ENCODE results near the gene ADAM19.

ADAM19 gene

DNA sequence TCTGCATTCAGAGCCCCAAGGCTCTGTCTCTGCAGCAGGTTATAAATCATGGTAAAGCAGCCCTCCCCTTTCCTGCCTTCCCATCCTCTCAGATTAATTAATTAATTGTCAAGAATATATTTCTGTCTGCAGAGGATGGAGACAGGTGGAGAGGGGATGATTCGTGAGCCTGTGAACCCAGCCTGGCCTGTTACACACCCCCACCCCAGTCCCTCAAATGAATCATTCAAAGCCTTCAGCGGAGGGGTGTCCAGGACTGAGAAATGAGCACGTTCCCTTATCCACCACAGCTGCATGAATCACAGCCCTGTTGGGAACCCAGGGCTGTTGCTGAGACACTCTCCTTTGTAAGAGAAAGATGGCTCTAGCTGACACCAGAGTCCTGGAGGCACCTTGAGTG lies 59.6 kb downstream of the ADAM19 start:
- DNase-seq (ENCODE audit: low read depth), result peak; percentile 60

DNA sequence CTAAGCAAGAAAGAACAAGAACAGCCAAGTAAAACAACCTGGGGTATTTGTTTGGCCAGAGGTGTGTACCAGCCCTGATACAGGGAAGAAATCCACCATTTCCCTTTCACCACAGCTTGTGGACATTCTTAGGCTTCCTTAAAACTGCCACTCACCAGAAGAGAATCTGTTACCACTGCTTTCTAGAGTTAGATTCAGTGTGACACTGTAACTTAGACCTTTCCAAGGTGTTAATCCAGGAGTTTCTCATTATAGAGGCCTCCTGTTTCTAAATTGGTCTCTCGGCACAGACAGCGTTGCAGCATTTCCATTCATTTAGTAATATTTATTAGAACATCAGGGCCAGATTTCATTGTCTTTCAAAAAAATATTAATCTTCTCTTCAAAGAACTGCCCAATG lies 60.6 kb downstream of the ADAM19 start:
- no peak for DNase-seq (ENCODE audit: low read depth)

DNA sequence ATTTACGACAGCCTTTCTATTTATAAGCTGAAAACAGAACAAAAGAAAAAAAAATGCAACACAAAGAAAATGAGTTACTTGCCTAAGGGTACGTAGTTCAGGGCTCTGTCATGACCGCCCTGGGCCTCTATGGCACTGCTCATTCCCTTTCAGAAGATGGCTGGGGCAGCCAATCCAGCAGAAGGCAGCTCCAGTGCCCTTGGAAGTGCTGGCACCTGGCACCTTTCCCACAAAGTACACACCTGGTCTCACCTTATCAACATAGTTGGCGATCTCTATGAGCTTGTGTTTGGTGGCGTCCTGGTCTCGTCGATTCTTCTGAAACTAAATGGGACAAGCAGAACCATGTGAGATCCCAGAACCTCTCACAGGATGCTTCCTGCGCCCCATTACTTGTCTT lies 62.4 kb downstream of the ADAM19 start:
- DNase-seq (ENCODE audit: low read depth), result no peak

DNA sequence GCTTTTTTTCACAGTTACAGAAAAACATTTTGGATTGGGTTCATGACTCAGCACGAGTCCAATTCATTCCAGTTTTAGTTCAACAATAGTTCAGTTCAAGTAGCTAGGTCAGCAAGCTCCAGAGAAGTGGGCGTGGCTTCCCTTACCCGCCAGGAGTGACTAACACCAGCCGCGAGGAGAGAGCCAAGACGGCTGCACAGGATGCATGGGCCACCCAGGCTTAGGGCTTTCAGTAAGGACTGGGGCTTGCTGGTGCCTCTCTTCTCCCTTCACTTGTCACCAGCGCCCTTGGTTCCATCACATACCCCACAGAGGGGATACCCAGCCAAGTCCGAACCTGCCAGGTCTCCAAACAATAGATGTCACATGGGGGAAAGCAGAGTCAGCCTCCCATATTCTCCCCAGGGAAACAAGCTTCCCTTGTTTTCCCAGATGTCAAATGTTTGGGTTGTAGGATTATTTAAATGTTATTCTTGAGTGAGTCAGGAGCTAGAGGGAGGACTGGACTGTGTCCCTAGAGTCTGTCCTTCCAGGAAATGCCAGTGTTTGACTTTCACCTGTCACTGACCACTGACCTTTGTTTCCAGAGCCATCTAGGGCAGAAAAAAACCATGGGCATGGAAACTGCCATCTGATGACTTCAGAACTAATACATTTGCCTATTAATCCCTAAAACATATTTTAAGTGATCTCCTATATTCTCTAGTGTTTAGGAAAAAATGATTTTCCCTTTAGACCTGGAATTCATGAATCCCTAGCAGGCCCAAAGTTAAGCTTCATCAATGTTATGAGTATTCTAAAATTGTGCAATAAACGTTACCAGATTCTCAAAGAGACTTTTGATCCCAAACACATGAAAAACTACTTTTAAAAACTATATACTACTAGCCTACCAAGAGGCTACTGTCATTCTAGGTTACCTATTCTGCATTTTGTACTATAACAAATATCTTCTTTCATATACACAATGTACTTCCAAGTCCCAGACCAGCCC lies 63.6 kb downstream of the ADAM19 start:
- DNase-seq (ENCODE audit: low read depth), result peak; percentile 89

DNA sequence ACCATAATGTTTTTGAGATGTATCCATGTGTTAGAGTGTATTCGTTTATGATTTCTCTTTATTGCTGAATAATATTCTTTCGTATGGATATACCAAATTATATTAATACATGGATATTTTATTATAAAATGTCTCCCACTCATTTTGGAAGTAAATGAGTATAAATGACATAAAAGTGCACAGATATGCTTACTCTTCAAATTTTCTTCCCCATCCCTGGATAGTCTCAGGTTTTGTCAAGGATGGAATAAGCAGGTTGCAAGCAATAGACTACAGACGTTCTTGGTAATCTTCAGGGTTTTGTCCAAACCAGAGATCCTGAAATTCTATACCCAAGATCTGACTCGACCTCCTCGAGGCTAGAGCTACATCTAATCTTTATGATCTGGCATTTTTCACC lies 64.9 kb downstream of the ADAM19 start:
- no peak for DNase-seq (ENCODE audit: low read depth)

DNA sequence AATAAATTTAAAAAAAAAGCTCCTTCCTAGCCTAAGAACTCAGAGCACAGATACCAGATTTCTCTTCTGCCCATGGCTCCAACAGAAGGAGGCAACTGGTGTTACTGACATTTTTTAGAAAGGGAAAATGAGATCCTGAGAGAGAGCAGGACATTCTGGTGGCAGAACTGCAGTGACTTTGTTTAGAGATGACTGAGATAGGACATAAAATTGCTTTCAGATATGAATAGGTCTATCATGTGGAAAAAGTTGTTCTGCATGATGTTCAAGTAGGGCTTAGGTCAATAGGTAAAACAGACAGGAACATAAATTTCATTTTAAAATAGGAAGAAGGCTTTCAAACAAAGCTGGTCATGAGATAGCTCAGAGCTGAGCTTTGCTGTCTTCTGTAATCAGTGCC lies 66.0 kb downstream of the ADAM19 start:
- DNase-seq (ENCODE audit: low read depth), result no peak

DNA sequence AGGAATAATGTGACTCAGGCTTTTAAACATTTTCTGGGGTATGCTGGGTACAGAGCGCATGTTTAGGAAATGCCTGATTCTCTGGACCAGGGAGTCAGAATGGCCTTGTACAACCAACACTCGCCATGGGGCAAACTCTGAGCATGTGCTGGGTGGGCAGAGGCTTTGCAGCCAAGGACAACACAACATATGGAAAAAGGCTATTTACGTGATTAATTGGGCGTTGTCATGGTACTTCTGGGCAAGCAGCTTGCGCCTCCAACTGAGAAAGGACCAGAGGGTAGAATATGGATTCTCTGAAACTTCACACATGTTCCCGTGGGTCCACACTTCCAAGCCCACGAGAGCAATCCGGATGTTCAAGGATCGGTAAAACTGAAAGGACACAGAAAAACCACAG lies 66.5 kb downstream of the ADAM19 start:
- DNase-seq (ENCODE audit: low read depth), result no peak

DNA sequence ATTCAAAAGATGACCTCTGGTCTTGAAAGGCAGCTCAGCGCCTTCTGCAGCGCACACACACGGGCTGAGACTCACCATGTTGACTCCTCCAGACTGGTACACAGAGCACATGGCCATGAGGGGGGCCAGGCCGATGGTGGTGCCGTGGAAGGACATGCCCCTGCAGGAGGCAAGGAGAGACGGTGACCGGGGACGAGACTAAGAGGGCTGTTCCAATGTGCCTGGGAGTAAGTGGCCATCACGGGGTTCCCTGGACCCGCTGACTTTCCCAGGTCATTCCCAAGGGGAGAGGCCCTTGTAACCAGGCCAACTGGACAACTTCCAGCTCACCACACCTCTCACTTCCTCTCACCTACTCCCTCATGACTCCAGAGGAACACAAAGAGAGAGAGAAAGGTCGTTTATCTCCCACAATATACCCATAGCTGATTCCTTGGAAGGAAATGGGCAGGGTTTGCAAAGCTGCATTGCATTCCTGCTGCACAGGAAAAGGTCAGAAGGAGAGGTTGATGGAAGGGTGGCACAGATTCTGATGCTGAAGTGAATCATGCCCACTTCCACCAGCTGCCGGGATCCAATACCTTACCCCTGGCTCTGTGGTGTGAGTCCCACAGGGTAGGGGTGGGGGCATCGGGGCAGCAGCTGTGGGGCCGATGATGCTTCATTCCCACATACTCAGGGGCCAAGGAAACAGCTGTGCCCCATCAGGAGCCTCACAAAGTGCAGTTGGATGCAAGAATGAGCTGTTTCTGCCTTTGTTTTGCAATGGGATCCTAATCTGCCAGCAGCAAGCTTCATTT lies 68.4 kb downstream of the ADAM19 start:
- no peak for DNase-seq (ENCODE audit: low read depth)

DNA sequence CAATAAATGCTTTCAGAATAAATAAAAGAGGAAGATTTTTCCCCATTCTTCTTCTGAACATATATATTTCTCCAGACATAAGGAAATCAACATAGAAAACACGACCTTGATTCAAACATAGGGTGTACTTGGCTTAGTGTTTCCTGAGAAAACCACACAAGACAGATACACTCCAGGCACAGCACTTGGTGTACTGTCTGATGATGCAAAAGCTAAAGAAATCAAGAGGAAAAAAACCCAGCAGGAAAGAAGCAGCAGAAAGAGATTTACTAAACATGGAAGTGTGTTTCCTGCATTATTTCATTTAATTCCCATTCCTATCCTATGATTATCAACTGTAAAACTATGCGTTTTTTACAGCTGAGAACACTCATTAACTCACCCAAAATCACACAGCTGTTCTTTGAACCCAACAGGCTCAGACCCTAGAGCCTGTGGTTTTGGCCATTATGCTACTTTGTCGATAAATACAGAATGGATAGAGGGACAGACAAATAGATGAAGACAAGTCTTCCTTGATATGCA lies 69.4 kb downstream of the ADAM19 start:
- DNase-seq (ENCODE audit: low read depth), result no peak

DNA sequence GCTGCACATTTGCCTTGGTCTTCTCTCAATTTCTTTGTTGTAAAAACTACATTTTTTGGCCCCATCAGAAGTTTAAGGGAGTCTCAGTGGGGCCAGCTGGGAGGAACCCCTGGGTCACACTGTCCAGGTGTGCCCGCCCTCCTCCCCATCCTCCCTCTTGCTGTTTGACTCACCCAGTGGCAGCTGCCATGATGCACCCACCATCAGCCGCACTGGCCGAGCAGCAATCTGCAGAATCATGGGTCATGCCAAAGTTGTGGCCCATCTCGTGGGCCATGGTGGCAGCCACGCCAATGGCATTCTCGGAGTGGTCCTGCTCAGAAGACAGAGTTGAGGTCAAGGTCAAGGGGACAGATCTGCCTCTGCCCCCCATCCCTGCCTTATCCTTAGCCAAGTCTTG lies 70.1 kb downstream of the ADAM19 start:
- DNase-seq (ENCODE audit: low read depth), result no peak

DNA sequence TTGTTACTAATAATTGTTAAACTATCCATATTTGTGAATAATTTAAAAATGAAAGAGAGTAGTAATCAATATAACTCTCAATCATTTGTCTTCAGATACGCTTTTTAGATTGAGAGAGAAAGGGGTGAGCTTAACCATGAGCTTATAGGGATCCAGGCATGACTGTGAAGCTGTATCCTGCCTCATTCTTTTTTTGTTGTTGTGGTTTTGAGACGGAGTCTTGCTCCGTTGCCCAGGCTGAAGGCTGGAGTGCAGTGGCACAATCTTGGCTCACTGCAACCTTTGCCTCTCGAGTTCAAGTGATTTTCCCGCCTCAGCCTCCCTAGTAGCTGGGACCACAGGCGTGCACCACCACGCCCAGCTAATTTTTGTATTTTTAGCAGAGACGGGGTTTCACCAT lies 71.5 kb downstream of the ADAM19 start:
- no peak for DNase-seq (ENCODE audit: low read depth)

DNA sequence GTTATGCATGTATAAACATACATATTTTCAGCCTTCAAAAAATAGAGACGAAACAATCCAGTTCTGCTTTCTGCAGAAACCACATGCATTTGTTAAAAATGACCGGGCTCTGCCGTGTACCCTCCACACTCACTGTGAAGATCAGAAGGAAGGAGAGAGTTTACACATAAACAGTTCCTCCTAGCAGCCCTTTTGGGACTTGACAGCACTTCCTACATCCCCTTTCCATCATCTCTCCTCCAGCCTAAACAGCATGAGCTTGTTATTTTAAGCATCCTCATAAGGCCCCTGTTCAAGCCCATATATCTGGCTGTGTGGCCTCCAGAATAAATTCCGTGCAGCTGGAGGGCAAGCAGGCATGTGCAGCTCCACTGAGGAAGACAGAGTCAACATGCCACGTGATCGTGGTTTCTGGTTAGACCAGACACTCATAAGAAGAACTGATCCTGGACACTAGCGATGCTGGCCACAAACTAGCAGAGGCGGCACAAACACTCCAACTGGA lies 73.4 kb downstream of the ADAM19 start:
- DNase-seq (ENCODE audit: low read depth), result no peak

DNA sequence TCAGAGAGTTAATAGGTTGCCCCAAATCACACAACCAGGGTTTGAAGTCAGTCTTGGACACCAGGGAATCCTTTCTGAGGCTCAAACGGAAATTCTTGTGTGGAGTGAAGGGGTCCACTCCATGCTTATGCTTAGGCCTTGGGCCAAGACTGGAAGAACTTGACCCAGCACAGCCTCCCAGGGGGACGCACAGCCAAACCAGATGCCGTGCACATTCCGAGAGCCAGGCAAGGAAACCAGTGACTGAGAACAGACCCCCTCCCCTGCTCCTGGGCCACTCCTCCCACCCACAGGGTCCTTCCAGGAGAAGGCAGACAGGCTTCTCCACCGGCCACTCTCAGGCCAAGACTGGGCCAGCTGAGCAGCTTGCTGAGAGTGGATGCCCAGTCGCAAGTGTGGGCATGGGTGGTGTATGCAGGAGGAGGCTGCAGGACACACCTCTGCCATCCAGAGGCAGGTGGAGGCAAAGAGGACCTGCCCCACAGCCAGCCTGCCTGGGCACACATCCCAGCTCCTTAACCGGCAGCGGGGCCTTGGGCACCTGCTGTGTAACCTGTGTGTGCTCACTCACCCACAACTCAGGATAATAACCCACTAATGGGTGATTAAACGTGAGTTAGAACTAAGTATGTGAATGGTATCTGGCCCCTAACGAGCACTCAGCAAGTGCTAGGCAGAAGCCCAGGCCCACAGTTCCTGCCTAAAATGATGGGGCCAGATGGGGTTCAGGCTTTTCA lies 77.5 kb downstream of the ADAM19 start:
- DNase-seq (ENCODE audit: low read depth), result no peak

DNA sequence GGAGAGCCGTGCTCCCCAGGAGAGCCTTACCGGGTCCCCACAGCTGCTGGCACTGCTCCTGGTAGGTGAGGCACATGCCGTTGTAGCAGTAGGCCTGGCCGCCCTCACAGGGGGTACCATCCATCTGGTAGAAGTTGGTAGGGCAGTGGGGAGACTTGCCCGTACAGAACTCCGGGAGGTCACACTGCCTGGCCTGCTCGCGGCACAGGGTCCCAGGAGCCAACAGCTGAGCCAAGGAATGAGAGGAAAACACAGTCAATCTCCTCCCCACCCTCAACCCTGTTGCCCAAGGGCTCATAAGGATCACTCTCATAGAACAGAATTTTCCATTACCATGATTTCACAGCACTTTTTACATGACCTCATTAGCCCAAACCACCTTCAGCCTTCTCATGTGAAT lies 78.7 kb downstream of the ADAM19 start:
- no peak for DNase-seq (ENCODE audit: low read depth)

DNA sequence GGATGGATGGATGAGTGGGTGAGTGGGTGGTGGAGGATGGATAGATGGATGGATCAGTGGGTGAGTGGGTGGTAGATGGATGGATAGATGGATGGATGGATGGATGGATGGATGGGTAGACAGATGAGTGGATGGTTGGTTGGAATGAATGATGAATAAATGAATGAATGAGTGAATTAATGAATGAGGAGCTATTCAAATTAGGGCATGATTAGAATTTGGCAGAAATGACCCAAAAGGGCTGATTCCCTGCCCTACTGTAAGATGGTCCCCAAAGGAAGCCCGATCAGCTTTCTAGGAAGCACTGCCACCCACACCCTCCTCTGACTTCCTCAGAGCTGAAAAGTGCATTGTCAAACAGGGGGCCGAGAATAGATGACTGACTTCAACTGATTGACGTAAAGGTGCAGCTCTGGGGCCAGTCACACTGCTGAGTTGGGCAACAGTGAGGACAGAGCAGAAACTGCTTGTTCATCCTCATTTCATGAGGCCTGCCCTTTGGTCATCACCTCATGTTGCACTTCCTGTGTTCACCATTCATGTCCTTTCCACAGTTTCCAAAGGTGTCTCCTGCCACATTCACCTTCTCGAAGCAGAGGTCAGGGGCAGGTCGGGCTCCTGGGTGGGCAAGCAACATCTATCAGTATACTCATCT lies 81.3 kb downstream of the ADAM19 start:
- DNase-seq (ENCODE audit: low read depth), result no peak

DNA sequence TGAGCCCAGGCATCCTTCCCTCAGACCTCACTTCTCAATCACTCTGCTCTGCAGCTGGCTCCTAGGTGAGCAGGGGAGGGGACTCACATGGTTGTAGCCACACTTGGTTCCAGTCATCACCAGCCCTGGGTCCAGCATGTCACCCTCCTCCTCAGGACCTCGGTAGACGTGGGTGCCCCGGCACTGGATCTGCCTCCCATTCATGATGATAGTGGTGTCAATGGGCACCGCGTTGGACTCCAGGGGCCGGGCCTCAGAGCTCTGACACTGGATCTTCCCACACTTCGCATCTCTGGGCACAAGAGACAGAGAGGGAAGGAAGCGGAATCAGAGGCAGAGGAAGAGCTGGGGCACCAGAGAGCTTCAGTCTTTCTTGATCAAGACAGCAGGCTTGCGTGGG lies 82.7 kb downstream of the ADAM19 start:
- DNase-seq (ENCODE audit: low read depth), result no peak

DNA sequence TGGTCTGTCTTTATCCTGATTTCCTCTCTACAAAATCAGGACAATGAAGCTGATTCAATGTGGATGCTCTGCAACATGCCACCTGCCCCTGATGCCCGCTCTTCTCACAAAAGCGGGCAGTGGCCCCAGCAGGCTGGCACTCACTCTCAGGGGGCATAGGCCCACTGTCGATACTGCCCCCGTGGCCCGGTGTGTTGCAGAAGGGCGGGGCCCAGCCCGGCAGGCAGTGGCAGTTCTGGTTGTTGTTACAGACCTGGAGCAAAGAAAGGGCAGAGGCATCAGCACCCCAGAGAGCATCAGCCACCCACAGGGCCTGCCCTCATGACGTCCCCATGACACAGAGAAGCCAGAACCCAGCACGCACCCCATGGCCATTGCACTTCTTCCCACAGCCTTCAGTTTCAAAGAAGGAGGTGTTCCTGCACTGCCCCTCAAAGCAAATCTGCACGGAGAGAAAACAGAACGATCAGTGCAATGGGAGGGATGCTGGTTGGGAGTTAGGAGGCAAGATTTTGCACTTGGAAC lies 84.0 kb downstream of the ADAM19 start:
- no peak for DNase-seq (ENCODE audit: low read depth)

DNA sequence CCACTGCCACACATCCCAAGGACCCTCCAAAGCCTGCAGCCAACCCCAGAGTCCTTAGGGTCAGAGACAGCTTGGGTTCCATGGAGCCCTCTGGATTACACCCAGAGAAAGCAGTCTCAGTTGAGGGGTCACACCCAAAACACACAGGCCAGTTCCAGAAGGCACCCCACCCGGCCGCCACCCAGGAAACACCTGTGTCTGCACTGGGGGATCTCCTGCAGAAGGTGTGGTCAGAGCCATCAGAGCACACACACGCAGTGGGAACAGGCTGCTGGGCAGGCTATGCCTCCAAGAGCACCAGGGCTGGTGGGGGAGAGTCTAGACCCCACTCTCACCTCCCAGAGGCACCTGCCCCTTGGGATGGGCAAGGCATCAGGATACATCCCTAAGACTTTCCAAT lies 88.2 kb downstream of the ADAM19 start:
- no peak for DNase-seq (ENCODE audit: low read depth)

DNA sequence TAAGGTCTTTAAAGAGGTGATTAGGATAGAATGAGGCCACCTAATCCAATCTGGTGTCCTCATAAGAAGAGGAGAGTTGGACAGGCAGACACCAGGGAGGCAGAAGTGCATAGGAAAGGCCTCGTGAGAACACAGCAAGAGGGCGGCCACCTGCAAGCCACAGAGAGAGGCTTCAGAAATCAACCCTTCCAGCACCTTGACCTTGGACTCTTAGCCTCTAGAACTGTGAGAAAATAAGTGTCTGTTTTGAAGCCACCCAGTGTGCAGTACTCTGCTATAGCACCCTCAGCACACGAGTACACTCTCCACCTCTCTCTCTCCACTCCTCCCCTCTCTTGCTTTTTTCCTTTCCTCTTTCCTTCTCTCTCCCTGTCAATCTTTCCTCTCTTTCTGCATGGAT lies 88.7 kb downstream of the ADAM19 start:
- no peak for DNase-seq (ENCODE audit: low read depth)

DNA sequence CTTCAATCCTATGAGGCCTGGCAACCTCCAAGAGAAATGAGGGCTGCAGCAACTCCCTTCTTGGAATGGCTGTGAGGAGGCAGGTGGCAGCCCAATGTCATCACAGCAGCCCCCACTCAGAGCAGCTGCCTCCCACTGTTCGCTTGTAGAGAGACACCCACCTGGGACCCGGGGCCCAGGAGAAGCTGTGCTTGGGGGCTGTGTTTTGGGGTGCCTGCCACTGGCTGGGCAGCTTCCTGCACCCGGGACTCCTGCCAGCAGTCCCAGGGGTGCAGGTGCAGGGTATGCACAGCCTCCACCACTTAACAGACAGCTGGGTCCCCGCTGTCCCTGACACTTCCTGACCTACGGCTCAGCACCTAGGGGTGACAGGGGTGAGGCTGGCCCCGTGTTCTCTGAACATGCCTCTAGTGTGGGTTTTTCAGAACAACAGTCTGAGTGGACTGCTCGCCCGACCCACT lies 89.3 kb downstream of the ADAM19 start:
- no peak for DNase-seq (ENCODE audit: low read depth)

DNA sequence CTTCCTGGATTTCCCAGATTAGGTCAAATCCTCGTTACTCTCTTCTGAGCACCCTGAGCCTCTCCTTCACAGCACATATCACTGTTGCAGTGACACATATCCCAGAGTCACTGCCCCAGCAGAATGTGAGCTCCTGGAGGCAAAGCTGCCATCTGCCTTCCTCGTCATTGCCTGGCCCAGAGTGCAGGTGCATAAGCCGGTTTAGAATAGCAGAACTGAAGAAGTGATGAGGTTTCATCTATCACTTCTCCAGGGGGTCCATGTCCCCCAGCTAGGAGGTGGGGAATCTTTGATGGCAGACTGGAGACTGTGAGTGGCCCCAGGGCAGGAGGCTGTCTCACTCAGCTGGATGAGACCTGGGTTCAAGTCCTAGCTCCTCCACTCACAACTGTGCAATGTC lies 89.8 kb downstream of the ADAM19 start:
- DNase-seq (ENCODE audit: low read depth), result no peak

Data from GM04503 (cell line).